Esophagus squamous epithelium (tissue), 5 donors: ENCODE measurements around the gene RNF217. TPM values are rescaled to one million over a fixed set of nuclear protein-coding genes. Genes with fewer than 3 reads are reported as not detected.

Experiments used
- DNase-seq: peaks from one replicate; lab custom pipeline; 2025; lab: John Stamatoyannopoulos, UW
- H3K27ac ChIP-seq, 4 donors: fragments of 200-600 bp; sonication (generic); one replicate each; pipeline ENCODE4 v1.5.1; 2016 to 2019; ENCODE audit warnings: mild to moderate bottlenecking in 1 of 4
- H3K27me3 ChIP-seq, 4 donors: fragments of 200-600 bp; sonication (generic); 1 replicate in 3 of 4; 2 replicates in 1 of 4; pipeline versions ENCODE4 v1.5.1 to v1.6.0; 2017 to 2021; ENCODE audit warnings: antibody characterized with exemption in 1 of 4
- H3K36me3 ChIP-seq, 3 donors: fragments of 200-600 bp; sonication (generic); one replicate each; pipeline ENCODE4 v1.5.1; 2016 to 2019
- H3K4me1 ChIP-seq, 3 donors: fragments of 200-600 bp; sonication (generic); one replicate each; pipeline ENCODE4 v1.5.1; 2017 to 2019
- H3K4me3 ChIP-seq, 4 donors: fragments of 200-600 bp; sonication (generic); 1 replicate in 3 of 4; 2 replicates in 1 of 4; pipeline ENCODE4 v1.5.1; 2016 to 2019; ENCODE audit warnings: mild to moderate bottlenecking in 2 of 4, moderate library complexity in 1 of 4
- H3K9me3 ChIP-seq, 3 donors: fragments of 200-600 bp; sonication (generic); one replicate each; pipeline ENCODE4 v1.5.1; 2016 to 2019
- CTCF ChIP-seq, 6 experiments: fragments of 450-650 bp in 4 of 6; fragments of 200-600 bp in 2 of 6; sonication (generic) in 2 of 6; IDR thresholded peaks; one replicate each; pipeline ENCODE4 v1.5.1; 2016 to 2019; ENCODE audit warnings: antibody characterized with exemption in 6 of 6, mild to moderate bottlenecking in 4 of 6, moderate library complexity in 4 of 6
- POLR2A ChIP-seq, 4 donors: fragments of 450-650 bp; IDR thresholded peaks; one replicate each; pipeline ENCODE4 v1.6.1; 2017; ENCODE audit warnings: antibody characterized with exemption in 4 of 4, mild to moderate bottlenecking in 4 of 4, moderate library complexity in 3 of 4
- WGBS, 2 donors: methylation state at CpG; one replicate each; pipeline ENCODE4 v1.1.5; 2018; 5-methylcytosine and 5-hydroxymethylcytosine counted together
- intact Hi-C: fragments of 100-400 bp; cut with DNase I; formaldehyde crosslinking; loops from one replicate; pipeline ENCODE4 v1.15.0; 2022
- total RNA-seq, 4 donors: library from RNA; depleted of rRNA; stranded (reverse); fragments of >200 nt; gene quantifications; one replicate each; pipeline ENCODE4 v1.1.0, GENCODE V29; 2016
- donor health status: DM: yes; HTN: yes; CAD: no.

RNF217 gene
- total RNA-seq, 4 donors from 2014 or later: 9.1 to 26.3 (median 15.4) TPM

- H3K27me3 ChIP-seq: no peaks in the 10 kb centered on the region
- H3K27ac ChIP-seq: peak overlapping the region in 3 of 4 donors; percentile 46 to 59 (median 53)
- H3K9me3 ChIP-seq: no peaks in the 10 kb centered on the region
- TF ChIP-seq POLR2A (IDR thresholded peaks at IDR 0.05) (no peak), CTCF (IDR thresholded peaks at IDR 0.05) (no peak)
- DNase-seq: no peak
- intact Hi-C loops: no loop called here
- WGBS, 2 donors: 65 to 81% methylated on average over 2 of the region's 2 CpGs
- no peaks in the 10 kb centered on the region for H3K36me3 ChIP-seq
- H3K4me1 ChIP-seq: peaks cover 0 to 65% (median 8%) of the 10 kb centered on the region in 3 donors
- H3K4me3 ChIP-seq: no peak overlapping the region
Observed at GRCh38 chr6:125004797-125005595, 42.8 kb downstream of the RNF217 start.

GRCh38 chr6:125008261-125008703 lies 46.0 kb downstream of the RNF217 start:
- DNase-seq: no peak
- no peaks in the 10 kb centered on the region for H3K27me3 ChIP-seq
- no peaks in the 10 kb centered on the region for H3K9me3 ChIP-seq
- 44 to 56% methylated on average over 3 of the region's 3 CpGs for WGBS, 2 donors
- peaks cover 0 to 11% (median 0%) of the 10 kb centered on the region in 3 donors for H3K36me3 ChIP-seq
- H3K4me3 ChIP-seq: no peak overlapping the region
- TF ChIP-seq POLR2A (IDR thresholded peaks at IDR 0.05) (no peak), CTCF (IDR thresholded peaks at IDR 0.05) (no peak)
- intact Hi-C loops: no loop called here
- H3K27ac ChIP-seq: no peak overlapping the region
- peaks cover 0 to 43% (median 4%) of the 10 kb centered on the region in 3 donors for H3K4me1 ChIP-seq

DNA sequence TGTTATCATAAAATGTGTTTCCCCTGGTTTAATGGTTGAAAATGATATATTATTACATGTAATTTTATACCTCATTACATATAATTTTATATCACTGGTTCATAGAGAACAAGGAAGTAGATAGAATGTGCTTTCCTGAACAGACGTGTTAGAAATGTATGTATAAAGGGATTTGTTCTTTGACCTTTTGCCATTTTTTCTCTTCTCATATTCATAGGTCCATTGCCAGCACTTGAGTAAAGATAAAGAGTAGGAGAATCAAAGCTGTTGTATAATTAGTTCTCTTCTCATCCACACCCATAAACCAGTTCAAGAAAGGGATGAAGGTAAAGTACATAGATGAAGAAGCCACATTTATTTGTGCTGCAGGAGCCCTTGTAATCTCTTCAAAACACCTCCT lies 46.7 kb downstream of the RNF217 start:
- Histone ChIP-seq H3K9me3 (no peaks in the 10 kb centered on the region), H3K36me3 (peaks cover 0 to 11% (median 0%) of the 10 kb centered on the region in 3 donors), H3K27ac (no peak overlapping the region), H3K27me3 (no peaks in the 10 kb centered on the region), H3K4me1 (peaks cover 0 to 39% (median 4%) of the 10 kb centered on the region in 3 donors), H3K4me3 (no peak overlapping the region)
- TF ChIP-seq POLR2A (IDR thresholded peaks at IDR 0.05): no peak
- TF ChIP-seq CTCF (IDR thresholded peaks at IDR 0.05): no peak
- intact Hi-C loops: no loop called here
- 37 to 59% methylated on average over 1 of the region's 1 CpG for WGBS, 2 donors
- no peak for DNase-seq

DNA sequence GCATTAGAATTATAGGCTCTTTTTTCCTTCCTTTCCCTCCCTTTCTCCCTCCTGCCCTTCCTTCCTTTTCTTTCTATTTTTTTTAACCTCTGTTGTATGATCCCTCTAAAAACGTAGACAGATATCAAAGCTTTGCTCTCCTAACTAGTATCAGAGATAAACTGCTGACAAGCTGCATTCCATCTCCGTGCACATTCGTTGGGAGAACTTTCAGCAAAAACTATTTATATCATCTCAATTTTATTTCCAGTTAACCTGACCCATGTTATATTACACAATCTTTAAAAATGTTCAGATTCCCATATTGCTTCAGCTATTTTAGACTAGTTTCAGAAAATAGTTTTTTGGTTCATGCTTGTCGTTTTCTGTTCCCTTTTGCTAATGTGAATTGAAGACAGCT lies 47.3 kb downstream of the RNF217 start:
- intact Hi-C loops: no loop called here
- peaks cover 0 to 33% (median 4%) of the 10 kb centered on the region in 3 donors for H3K4me1 ChIP-seq
- DNase-seq: no peak
- no peak overlapping the region for H3K4me3 ChIP-seq
- H3K27me3 ChIP-seq: no peaks in the 10 kb centered on the region
- H3K36me3 ChIP-seq: peaks cover 0 to 11% (median 0%) of the 10 kb centered on the region in 3 donors
- 47% methylated on average over 4 of the region's 4 CpGs for WGBS, 2 donors
- H3K27ac ChIP-seq: no peak overlapping the region
- no peaks in the 10 kb centered on the region for H3K9me3 ChIP-seq
- no peak for TF ChIP-seq POLR2A (IDR thresholded peaks at IDR 0.05)
- no peak for TF ChIP-seq CTCF (IDR thresholded peaks at IDR 0.05)

- Histone ChIP-seq H3K36me3 (peaks cover 0 to 11% (median 0%) of the 10 kb centered on the region in 3 donors), H3K9me3 (no peaks in the 10 kb centered on the region), H3K4me3 (no peak overlapping the region), H3K4me1 (peaks cover 0 to 10% (median 4%) of the 10 kb centered on the region in 3 donors), H3K27ac (no peak overlapping the region), H3K27me3 (no peaks in the 10 kb centered on the region)
- TF ChIP-seq CTCF (IDR thresholded peaks at IDR 0.05) (no peak), POLR2A (IDR thresholded peaks at IDR 0.05) (no peak)
- intact Hi-C loops: no loop called here
- WGBS, 2 donors: 86 to 89% methylated on average over 2 of the region's 2 CpGs
- DNase-seq: no peak
Observed at GRCh38 chr6:125013938-125014660, 51.9 kb downstream of the RNF217 start.
